Measurements from ENCODE around the gene UMOD.

Gene UMOD

DNA sequence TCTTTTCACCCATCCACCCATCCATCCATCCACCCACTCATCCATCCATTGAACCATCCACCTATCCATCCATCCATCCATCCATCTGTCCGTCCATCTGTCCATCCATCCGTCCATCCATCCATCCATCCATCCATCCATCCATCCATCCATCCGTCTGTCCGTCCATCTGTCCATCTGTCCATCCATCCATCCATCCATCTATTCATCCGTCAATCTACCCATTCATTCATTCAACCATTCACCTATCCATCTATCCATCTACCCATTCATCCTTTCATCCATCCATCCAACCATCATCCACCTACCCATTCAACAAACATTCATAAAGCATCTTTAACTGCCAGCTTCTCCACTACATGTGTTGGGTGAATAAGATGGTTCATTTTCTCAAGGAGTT is 54.1 kb downstream of the UMOD start:
- no peak for DNase-seq

DNA sequence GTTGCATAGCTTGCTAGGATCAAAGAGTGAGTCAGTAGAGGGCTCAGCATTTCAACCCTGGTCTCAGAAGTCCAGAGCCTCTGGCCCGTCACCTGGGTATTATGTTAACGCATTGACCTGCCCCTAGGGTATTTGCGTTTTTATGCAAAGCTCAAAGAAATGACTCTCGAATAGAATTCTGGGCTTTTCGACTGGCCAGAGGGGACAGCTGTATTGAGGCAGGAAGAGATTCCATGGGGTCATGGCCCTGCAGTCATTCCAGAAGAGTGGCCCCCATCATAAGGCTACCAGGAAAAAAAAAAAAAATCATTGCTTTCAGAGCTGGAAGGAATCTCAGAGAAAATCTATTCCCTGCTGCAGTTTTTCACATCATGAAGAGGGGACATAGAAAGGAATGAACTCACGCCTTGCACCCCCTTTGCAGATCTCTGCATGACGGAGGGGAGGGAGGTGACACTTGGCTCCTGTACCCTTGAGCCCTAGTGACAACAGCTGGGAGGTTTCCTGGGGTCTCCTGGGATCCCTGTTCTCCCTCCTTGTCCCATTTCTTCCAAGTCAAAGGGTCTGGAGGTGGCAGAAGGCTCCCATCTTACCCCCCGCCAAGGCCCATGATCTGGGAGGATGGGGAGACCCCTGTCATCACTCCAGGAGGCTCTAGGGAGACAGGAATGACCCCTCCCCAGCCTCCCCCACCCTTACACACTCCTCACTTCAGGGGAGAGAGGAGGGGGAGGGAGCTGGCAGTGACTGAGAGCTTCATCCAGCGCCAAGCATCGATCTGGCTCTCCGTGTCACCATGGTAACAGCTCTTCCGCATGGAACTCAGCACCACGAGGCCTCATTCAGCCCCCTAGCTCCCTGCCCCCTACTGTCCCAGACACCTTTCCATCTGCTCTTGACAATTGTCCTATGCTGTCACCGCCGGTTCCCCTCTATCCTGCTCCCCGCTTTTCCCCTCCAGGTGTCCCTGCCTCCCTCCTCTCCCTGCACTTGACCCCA is 61.0 kb downstream of the UMOD start:
- no peak for DNase-seq

DNA sequence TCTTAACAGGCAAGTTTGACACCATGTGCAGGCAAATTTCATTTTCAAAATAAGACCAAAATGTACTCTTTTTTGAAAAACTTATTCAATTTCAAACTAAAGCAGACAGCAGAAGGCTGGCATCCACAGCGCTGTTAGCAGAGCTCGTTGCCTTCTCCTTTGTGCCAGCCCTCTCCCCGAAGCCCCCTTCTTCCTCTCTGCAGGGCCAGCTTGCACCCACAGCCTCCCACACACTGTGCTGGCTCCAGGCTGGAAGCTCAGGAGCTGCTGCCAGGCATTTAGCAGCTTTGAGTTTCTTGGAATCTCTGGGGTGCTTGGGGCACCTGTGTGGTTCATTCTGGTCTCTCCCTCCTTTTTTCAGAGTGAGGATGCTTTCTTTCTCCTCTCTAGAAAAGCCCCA is 62.9 kb downstream of the UMOD start:
- DNase-seq: no peak

DNA sequence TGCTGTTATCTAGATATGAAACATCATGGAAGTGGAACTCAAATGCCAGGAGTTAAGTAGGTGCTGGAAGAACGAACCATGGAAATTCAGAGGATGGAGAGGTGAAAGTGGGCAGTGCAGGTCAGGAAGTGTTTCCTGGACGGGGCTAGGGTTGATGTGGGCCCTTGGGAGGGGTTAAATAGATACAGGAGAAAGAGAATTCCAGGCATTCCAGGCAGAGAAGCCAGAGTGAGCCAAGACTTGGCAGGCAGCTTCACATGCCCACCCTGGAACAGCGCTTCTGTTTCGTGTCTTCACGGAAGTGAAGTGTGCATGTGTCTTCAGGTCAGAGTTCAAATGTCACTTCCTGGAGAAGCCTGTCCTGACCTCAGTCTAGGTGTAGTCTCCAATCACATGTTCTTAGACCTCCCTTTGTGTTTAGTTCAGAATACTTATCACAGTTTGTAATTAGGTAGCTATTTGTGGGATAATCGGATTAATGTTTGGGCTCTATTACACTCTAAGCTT is 66.5 kb downstream of the UMOD start:
- no peak for DNase-seq

All from T-helper 9 cell (primary cell).